SK-MEL-5 (cell line): ENCODE data around the gene SPDYC. TPM values are rescaled to one million over a fixed set of nuclear protein-coding genes. Genes with fewer than 3 reads are reported as not detected.

ENCODE experiments used
- DNase-seq: peaks from one replicate; pipeline ENCODE4 v3.0.0-alpha.2; 2016; ENCODE audit warnings: low read depth, low spot score
- in situ Hi-C: cut with HindIII; loops from 2 replicates; pipeline ENCODE4 v1.10.0; 2016; ENCODE audit warnings: low sequenced_read_pairs, high pct_unique_total_duplicates, low pct_unique_long_range_greater_than_20kb
- polyA plus RNA-seq, 2 experiments: library from polyadenylated mRNA; depleted of rRNA; stranded (reverse); fragments of >200 nt; gene quantifications; 2 replicates each; pipeline ENCODE4 v1.2.3, GENCODE V29; 2015
- total RNA-seq: library from RNA; depleted of rRNA; stranded (reverse); fragments of >200 nt; shearing (Covaris generic); gene quantifications from 2 replicates; pipeline ENCODE4 v1.2.3, GENCODE V29; 2014; rRNA removed

The SPDYC gene
- total RNA-seq: not detected in 2 replicates
- not detected in 2 replicates for polyA plus RNA-seq (2015; cell fraction: cytosol; rRNA removed)
- not detected in 2 replicates for polyA plus RNA-seq (2015; cell fraction: nucleus; rRNA removed)

DNA sequence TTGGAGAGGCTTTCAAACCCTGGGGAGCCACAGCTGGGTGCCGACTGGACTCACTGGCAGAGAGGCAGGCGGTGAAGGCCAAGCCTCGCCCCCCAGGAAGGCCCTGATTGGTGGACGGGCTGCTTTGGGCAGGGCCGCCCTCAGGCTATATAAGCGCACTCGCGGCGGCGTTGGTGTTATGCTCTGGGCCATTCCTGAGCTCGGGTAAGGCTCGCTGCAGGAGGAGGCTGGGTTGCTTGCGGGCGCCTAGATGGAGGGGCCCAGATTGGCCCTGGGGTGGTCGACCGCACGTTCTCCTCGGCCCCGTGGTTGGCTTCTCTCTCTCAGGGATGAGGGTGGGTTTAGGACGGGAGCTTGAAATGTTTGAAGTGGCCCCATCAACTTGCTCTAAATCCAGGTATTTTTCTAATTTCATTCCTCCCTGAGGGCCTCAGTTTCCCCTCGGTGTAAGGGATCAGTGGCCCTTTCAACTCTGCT lies at the start of gene SPDYC:
Gene SPDYC (plus strand): TSS at position 176 of the 477 bp plus-strand sequence. CDS start 1,125 bp downstream, outside the sequence.
- no peak for DNase-seq
- in situ Hi-C loops: no loop called here

GRCh38 chr11:65120831-65121230 lies 49.2 kb upstream of the SPDYC start:
- in situ Hi-C loops: no loop called here
- no peak for DNase-seq

- DNase-seq: no peak
- in situ Hi-C loops: no loop called here
Measured at GRCh38 chr11:65121447-65121864, 48.6 kb upstream of the SPDYC start.

- in situ Hi-C loops: no loop called here
- peak; percentile 96 for DNase-seq
Measured at GRCh38 chr11:65121865-65122696, 48.0 kb upstream of the SPDYC start, which contains the start of the genes FAU and MRPL49. Gene FAU (minus strand): TSS chr11:65122134. CDS start chr11:65121813, 321 bp downstream. Gene MRPL49 (plus strand): TSS chr11:65122321. CDS start chr11:65122347, 26 bp downstream.

DNA sequence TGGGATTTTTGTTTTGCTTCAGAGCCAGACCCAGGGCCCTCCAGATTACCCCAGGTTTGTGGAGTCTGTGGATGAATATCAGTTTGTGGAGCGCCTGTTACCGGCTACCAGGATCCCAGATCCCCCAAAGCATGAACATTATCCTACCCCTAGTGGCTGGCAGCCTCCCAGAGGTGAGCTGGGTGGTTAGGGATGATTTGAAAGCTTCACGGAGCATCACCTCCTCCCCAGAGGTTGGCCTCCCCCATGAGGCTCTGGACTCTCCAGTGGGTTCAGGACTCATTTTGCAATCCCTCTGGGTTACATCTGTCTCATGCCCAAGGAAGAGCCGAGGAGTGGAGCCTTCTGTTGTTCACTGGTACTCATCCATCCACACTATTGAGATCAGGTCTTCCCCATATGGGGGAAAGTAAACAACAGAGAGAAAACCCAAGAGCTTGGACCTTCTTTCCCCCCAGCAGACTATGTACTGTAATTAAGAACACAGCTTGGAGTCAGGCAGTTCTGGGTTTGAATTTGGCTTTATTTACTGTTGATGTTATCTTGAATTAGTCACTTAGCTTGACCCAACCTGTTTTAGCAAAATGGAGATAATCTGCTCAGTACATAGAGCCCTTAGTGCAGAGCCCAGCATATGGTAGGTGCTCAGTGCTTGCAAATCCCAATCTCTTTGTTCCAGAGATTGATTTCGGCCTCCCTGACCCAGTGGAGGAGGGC lies 45.4 kb upstream of the SPDYC start:
- in situ Hi-C loops: no loop called here
- DNase-seq: no peak

GRCh38 chr11:65125197-65126056 lies 44.6 kb upstream of the SPDYC start:
- DNase-seq: no peak
- in situ Hi-C loops: no loop called here

GRCh38 chr11:65126624-65127274 lies 43.3 kb upstream of the SPDYC start:
- DNase-seq: no peak
- in situ Hi-C loops: no loop called here

DNA sequence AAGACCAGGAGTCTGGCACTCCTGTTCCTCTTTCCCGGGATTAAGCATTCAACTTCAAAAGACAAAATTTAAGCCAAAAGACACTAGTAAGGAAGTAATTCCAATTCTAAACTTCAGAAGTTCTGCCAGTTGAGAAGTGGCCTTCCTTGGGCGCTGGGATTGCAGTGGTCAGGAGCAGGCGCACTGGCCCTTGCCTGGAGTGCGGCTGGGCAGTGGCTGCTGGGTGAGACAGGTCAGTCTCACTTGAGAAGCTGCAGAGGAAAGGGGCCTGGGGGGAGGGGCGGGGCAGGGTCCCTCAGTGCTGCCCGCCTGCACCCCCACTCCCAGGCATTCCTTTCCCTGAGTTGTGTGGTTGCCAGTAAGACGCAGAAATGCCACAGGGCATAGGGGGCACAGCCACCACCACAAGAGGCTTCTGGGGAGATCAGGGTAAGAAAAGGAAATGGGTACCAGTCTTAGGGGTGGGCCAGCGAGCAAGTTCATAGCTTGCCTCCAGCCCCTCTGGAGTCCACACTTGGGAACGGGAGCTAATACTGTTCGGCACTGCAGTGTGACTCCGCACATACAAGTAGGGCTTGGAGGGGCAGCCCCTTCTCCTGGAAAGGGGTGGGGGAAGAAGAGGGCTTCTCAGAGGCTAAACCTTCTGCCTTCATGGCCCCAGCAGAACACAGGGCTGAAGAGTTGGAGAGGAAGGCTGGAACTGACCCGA lies 42.4 kb upstream of the SPDYC start:
- in situ Hi-C loops: no loop called here
- DNase-seq: no peak

DNA sequence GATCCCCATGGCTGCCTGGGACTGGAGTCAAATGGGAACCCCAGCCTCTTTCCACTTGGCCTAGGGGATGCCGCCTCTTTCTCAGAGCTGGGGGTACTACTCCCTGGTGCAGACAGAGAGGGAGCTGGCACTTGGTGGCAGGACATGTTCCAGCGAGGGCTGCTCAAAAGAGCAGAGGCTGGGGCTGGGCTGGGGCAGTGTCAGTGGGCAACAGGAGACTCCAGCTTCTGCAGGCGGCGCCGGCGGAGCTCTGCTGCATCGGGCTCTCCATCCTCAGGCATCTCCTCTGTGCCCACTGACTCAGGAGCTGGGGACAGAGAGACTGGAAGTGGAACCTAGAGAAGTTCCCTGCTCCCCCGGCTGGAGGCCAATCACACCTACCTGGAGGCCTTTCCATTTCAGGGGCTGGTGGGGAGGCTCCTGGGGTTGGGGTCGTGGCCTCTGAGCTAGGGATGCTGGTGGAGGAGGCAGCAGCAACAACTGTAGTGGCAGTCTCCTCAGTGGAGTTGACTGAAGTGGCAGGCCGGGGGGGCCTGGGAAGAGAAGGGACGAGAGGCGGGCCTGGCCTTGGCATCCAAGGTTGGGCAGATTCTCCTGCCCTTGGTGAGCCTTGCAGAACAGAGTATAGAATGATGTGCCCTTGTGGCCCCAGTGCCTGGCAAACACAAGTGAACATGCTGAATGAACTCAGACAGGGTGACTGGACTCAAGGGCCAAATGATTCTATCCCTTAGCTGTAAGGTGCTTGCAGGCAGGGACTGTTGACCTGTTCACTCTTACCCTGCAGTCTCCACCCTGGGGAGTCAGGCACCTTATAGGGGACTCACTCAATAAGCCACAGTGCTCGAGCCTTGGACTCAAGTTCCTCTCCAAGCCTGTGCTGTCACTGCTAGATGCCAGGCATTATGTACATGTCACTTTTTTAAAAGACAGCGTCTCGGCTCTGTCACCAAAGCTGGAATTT lies 41.6 kb upstream of the SPDYC start:
- DNase-seq: no peak
- in situ Hi-C loops: no loop called here

- DNase-seq: no peak
- in situ Hi-C loops: no loop called here
Measured at GRCh38 chr11:65129649-65130441, 40.2 kb upstream of the SPDYC start.

GRCh38 chr11:65130631-65131416 lies 39.2 kb upstream of the SPDYC start:
- no peak for DNase-seq
- in situ Hi-C loops: no loop called here

- no peak for DNase-seq
- in situ Hi-C loops: no loop called here
Measured at GRCh38 chr11:65131417-65131776, 38.6 kb upstream of the SPDYC start.

DNA sequence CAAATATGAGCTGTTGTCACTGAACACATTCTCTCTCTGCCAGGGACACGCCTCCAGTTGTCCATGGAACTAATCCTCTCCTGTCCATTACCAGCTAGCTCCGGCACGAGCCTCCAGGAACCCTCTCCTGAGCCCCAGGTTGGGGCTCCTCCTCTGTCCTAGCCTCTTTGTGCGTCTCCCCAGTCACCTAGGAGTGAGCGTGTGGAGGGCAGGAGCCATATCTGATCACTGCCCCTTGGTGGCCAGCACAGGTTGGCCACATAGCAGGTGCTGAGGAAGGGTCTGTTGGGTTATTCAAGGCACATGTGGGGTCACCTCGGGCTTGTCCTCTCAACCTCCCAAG lies 38.2 kb upstream of the SPDYC start:
- no peak for DNase-seq
- in situ Hi-C loops: no loop called here

DNA sequence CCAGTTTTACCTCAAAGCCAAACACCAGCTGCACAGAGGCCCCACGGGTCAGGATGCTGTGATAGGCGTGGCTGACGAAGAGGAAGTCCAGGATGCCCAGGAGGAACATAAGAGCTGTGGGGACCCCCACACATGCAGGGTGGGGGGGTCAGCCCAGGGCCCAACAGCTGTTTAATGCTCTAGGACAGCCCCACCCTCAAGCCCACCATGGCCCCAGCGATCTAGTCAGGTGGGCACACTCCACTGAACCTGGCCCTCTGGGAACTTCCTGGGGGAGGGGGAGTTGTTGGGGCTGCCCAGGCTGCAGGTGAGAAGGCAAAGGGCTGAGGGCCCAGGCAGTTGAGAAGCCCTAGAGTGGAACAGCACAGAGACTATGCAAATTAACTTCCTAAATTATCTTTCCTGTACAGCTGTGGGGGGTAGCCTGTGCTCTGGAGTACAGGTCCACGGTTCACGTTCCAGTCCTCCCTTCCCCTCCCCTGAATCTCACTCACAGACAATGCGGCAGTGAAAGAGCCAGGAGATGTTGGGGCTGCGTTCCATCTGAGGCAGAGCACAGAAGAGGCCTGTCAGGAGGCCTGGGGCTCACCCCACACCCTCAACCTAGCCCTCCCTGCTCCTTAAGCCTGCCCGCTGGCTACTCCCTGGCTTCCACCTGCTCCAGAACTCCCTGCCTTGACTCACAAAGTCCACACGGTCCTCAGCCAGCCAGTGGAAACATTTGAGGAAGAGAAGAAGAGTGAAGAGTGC lies 37.6 kb upstream of the SPDYC start:
- DNase-seq: no peak
- in situ Hi-C loops: no loop called here
